HT-29 (cell line): ENCODE results near the gene TTC39C. TPM values are rescaled to one million over a fixed set of nuclear protein-coding genes. Genes with fewer than 3 reads are reported as not detected.

Experiments
- DNase-seq: peaks from one replicate; pipeline ENCODE4 v3.0.0-alpha.2; 2015; ENCODE audit warnings: low spot score
- total RNA-seq: library from RNA; depleted of rRNA; stranded (reverse); fragments of >200 nt; shearing (Covaris generic); gene quantifications from 2 replicates; pipeline ENCODE4 v1.2.3, GENCODE V29; 2014; rRNA removed

The TTC39C gene
- 7.2 and 7.6 TPM in 2 replicates for total RNA-seq

DNA sequence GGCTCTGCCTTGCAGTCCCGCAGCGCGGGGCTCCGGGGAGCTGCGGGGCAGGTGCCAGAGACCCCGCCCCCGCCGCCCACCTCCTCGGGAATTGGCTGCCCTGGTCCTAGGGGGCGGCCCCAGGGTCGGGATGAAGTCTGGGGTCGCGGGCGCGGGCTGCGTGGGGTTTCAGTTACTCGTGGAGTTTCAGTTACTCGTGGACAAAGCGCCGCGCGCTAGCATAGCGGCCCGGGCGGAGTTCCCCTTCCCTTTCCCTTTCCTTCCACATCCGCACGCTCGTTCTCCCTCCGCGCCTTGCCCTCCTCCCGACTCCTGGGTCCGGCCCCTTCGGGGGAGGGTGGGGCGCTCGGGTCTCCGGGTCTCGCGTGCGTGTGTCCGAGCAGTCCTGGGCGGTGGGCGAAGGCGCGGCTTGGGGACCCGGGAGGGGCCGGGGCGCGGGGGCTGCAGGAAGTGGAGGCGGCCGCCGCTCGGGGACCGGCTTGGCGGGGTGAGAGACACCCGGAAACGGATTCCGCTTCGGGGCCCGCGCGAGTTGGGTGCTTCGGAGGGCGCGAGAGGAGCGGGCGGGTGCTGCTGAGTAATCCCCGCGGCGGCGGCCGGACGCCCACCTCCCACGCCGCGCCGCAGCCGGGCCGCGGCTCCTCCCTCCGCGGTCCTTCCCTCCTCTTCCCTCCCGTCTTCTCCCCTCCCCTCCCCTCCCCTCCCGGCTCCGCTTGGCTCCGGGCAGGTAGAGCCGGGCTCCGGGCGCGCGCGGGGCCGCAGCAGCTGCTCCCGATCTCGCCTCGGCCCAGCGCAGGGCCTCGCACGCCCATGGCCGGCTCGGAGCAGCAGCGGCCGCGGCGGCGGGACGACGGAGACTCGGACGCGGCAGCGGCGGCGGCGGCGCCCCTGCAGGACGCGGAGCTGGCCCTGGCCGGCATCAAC is at the start of gene TTC39C:
TTC39C (plus strand) TSS at position 693 of the 924 bp plus-strand sequence; CDS start at position 811, 118 bp downstream.
- peak; percentile 53 for DNase-seq

- DNase-seq, result no peak
Observed at GRCh38 chr18:23966909-23967308, 47.6 kb upstream of the TTC39C start.

GRCh38 chr18:23967321-23968089 is 47.0 kb upstream of the TTC39C start:
- DNase-seq, result no peak

- no peak for DNase-seq
Observed at GRCh38 chr18:23968638-23969604, 45.6 kb upstream of the TTC39C start.

DNA sequence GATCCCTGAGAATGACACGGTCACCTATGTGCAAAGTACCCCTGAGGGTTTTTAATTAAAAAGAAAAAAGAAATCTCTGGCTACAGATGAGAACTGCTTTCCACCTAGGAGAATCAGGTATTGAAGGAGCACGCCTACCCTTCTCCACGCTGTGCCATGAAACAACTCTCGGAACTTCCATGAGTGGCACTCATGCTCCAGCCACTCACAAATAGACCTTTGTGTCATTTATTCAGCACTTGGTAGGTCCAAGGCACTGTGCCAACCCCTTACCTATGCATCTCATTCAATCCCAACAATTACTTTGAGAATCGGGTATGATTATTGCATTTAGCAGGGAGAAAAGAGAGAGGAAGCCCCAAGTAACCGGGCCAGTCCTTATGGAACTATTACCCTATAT is 44.9 kb upstream of the TTC39C start:
- DNase-seq, result no peak

DNA sequence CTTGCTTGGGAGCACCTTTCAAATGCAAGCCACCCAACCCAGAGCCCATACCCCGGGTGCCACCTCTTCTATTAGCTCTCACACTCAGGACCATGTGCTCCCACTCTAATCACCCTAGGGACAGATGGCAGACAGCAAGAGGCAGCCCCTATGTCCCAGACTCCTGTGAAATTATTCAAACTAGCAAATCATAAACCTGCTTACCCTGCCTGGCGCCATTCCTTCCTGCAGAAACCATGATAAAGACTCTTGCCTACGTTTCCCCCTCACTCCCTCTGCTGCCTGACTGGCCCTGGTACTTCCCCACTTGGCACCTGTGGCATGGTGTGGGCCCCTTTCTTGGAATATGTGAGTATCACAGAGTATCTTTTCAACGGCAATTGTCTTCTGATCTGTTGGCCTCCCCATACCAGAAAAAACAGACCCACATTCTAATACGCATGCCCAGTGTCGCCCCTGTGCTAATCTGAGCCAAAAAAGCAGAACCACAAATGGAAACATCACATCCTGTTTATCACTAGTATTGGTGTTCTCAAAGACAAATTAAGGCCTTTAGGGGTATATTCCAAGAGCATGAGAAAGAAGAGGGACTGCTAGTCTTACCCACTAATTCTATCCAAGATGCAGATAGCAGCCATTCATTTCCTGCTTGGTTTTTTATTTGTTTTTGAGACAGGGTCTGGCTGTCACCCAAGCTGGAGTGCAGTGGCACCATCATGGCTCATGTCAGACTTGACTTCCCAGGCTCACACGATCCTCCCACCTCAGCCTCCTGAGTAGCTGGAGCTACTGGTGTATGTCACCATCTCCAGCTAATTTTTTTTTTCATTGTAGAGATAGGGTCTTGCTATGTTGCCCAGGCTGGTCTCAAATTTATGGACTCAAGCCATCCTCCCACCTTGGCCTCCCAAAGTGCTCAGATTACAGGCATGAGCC is 44.1 kb upstream of the TTC39C start:
- DNase-seq, result no peak

GRCh38 chr18:23971097-23971440 is 43.5 kb upstream of the TTC39C start:
- DNase-seq, result no peak

DNA sequence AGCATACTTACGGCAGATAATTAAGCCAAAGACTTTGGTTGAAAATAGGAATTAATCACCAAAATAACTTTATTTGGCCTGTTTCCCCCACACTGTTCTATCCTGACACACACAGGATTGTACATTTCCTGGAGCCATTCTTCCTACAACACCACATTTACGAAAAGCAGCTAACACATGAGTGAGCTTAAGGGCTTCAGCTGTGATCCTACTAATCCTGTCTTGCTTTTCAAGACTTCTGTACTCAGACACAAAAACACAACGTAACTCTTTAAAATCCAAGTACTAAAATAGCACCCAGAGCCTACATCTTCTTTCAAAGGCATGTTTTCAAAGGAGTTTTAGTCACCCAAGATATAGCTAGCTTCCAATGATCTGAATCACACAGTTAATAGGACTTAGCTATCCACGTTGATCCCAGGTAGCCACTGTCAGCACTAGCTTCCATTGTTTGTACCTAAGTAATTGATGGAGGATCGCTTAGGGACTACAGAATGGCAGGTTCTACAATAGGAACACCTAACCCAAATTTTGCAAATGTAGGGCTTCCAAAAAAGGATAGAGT is 42.8 kb upstream of the TTC39C start:
- no peak for DNase-seq

GRCh38 chr18:23972453-23972852 is 42.1 kb upstream of the TTC39C start:
- no peak for DNase-seq

DNA sequence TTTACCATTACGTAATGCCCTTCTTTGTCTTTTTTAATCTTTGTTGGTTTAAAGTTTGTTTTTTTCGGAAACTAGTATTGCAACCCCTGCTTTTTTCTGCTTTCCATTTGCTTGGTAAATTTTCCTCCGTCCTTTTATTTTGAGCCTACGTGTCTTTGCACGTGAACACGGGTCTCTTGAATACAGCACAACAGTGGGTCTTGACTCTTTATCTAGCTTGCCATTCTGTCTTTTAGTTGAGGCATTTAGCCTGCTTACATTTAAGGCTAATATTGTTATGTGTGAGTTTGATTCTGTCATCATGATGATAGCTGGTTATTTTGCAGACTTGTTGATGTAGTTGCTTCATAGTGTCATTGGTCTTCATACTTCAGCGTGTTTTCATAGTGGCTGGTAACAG is 37.5 kb upstream of the TTC39C start:
- DNase-seq, result no peak

- DNase-seq, result no peak
Observed at GRCh38 chr18:23977719-23978483, 36.7 kb upstream of the TTC39C start.

- no peak for DNase-seq
Observed at GRCh38 chr18:23981369-23981980, 33.1 kb upstream of the TTC39C start.

- no peak for DNase-seq
Observed at GRCh38 chr18:23982155-23983079, 32.1 kb upstream of the TTC39C start.

- DNase-seq, result no peak
Observed at GRCh38 chr18:23983112-23983511, 31.4 kb upstream of the TTC39C start.

- DNase-seq, result no peak
Observed at GRCh38 chr18:23986600-23987359, 27.8 kb upstream of the TTC39C start.

DNA sequence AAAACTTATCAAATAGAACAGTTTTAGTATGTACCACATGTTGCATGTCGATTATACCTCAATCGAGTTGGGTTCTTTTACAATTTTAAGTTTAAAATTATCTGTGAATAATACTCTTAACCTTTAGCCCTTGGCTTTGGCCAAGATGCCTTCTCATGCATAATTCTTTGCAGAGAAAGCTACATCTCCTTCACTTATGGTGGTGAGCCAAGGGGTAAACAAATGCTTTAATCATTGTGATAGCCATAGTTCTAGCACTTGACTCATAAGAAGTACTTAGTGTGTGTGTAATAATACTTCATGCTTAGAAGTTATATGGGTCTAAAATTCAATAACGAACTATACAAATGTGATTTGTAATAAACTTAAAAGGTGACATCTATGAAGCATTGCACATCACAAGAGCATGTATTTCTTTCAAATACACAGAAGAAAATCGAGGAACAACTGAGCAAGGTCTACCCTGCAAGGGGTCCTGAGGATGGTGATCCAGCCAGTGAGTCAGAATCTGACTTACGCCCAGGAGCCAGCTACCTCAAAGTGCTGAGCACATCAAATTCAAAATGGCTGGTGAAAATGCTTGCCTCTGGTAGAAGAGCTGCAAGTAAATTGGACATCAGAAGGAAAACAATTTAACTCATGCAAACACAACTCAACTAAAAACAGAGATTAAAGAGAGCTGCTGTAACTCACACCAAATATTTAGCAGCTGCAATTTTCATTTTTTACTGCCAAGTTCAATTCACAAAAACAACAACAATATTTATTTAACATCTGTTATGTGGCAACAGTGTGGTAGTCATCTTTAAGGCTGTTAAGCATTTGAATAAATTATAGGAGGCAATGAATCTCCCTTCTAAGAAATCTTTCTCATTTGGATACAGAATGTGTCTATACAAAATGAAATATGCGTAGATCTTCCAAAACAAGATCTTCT is 23.8 kb upstream of the TTC39C start:
- DNase-seq, result no peak
